ENCODE data around the gene PLSCR2.
"Not testable (repeated sequence)": the region's sequence is repeated elsewhere in the genome, so short reads cannot be mapped to it uniquely, and the experiment has no call there.

PLSCR2 gene

DNA sequence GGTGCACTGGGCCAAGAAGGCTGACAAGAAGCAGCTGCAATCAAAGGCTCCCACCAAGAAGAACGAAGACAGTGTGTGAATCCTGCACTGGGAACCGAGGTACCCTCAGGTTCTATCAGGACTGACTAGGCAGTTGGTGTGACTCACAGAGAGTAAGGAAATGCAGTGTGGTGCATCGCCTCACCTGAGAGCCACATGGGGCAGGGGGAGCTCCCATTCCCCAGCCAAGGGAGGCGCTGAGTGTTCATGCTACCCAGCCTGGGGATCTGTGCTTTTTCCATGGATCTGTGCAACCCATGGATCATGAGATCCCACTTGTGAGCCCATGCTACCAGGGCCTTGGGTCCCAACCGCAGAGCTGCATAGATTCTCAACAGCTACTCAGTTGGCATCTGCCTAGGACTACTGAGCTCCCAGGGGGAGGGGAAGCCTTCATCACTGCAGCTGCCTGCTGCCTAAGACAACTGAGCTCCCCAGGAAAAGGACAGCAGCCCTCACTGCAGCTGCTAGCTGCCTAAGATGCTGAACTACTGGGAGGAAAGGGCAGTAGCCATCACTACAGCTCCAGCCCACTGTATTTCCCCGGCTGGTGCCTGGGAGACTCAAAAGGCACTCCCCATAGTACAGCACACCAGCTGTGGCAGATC lies 6.9 kb upstream of the PLSCR2 start:
- no peak for FAIRE-seq

DNA sequence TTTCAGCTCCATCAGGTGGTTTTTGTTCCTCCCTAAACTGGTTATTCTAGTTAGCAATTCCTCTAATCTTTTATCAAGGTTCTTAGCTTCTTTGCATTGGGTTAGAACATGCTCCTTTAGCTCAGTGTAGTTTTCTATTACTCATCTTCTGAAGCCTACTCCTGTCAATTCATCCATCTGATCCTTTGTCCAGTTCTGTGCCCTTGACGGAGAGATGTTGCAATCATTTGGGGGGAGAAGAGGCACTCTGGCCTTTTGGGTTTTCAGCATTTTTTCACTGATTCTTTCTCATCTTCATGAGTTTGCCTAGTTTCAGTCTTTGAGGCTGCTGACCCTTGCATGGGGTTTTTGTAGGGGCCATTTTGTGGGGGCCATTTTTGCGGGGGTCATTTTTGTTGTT lies 5.6 kb upstream of the PLSCR2 start:
- FAIRE-seq, result not testable (repeated sequence)

DNA sequence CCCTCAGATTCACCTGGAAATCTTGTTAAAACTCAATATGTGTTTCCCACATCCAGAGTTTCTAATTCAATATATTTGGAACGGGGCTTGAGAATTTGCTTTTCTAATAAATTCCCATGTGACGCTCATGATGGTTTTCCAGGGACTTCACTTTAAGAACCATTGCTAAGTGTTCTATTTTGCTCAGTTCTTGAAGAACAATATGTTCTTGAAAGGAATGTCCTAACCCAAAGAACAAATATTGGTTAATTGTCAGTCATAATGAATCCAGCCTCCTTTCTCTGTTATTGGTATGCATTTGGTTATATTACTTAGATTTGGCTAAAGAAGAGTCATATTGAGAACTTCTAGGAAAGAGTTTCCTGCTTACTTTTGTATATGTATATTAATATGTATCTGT lies 4.4 kb upstream of the PLSCR2 start:
- no peak for FAIRE-seq

DNA sequence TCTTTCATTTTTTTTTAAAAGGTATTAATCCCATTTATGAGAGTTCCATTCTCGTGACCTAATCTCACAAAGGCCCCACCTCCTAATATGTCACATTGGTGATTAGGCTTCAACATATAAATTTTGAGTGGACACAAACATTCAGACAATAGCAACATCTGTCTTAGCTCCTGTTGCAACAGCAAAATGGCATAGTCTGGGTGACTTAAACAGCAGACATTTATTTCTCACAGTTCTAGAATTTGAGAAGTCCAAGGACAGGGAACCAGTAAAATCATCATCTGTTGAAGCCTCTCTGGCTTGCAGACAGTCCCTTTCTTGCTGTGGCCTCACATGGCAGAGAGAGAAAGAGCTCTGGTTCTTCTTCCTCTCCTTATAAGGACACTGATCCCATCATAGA lies 3.2 kb upstream of the PLSCR2 start:
- no peak for FAIRE-seq

DNA sequence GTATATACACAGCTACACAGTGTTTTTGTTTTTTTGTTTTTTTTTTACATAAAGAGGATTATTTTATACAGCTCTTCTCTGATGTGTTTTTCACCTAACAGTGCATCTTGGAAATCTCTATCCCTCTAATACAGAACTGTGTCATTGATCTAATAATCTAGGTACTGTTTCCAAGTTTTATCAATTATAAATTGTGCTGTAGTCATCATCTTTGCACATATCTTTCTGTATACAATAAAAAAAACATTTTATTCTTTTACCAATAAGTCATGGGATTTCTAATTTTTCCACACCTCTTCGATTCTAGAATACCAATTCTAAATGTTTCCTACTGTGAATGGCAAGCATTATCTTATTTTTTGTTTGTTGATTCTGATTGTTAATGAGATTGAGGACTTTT lies 1.7 kb upstream of the PLSCR2 start:
- no peak for FAIRE-seq

DNA sequence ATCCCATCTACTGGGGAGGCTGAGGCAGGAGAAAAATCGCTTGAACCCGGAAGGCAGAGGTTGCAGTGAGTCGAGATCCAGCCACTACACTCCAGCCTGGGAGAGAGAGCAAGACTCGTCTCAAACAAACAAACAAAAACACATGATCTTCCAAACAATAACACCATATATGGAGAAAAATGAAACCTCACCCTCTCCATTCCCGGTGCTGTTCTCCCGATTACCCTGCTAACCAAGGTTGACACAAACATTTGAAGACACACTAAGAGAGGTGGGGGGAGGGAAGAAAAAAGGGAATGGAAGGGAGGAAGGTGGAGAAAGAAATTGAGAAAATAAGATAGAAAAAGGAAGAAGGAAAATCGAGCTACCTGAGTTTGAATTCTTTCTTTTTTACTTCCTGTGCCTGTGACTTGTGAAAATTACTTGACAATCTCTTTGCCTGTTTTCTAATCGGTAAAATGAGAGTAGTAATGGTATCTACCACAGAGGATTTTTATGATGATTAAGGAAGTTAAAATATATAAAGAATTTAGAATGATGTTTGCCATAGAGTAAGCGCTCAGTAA lies 1.1 kb upstream of the PLSCR2 start:
- no peak for FAIRE-seq

DNA sequence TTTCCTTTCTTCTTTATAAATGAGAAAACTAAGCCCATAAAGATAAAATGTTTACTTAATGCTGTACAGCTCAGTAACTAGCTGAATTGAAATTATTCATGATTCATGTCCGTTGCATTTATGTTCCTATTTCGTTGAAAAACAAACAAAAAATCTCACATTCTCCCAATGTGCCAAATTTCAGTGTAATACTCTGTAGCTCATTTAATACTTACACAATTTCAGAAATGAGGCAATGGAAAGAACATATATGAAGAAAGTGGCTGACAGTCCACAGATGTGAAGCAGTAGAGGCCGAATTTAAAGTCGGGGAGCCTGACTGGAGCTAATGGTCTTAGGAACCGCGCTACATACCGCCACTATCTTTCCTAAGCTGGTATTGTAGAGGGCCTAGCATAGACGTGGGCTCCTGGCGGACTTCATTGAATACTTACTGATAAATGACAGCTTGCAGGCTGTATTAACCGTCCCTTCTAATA lies 651 bp downstream of the PLSCR2 start:
- FAIRE-seq, result no peak

DNA sequence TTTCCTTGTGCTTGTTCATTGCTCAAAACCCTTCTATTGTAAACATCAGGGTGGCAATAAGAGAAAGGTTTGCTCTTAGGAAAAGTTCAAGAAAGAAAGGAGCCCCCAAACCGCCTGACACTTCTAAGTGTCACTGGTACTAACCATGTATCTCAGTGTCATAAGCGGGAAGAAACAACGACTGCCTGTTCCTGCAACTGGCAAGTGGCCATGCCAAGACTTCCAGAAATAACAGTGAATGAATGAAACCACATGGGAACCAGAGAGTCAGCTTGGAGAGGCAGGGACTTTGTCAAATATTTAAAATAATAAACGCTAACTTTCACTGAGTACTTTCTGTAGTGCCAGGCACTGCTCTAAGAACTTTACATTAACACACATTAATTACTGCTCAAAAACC lies 1.1 kb downstream of the PLSCR2 start:
- FAIRE-seq, result no peak

DNA sequence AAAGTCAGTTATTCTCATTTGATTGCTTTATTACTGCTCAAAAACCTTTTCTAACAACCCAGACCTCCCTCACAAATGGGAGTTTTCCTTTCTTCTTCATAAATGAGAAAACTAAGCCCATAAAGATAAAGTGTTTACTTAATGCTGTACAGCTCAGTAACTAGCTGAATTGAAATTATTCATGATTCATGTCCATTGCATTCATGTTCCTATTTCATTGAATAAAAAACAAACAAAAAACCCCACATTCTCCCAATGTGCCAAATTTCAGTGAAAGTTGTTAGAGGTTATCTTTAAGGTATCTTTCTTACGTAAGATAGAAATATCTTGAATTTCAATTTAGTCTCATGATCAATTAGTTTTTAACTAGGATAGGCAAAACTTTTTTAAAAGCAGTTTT lies 2.8 kb downstream of the PLSCR2 start:
- FAIRE-seq, result no peak

DNA sequence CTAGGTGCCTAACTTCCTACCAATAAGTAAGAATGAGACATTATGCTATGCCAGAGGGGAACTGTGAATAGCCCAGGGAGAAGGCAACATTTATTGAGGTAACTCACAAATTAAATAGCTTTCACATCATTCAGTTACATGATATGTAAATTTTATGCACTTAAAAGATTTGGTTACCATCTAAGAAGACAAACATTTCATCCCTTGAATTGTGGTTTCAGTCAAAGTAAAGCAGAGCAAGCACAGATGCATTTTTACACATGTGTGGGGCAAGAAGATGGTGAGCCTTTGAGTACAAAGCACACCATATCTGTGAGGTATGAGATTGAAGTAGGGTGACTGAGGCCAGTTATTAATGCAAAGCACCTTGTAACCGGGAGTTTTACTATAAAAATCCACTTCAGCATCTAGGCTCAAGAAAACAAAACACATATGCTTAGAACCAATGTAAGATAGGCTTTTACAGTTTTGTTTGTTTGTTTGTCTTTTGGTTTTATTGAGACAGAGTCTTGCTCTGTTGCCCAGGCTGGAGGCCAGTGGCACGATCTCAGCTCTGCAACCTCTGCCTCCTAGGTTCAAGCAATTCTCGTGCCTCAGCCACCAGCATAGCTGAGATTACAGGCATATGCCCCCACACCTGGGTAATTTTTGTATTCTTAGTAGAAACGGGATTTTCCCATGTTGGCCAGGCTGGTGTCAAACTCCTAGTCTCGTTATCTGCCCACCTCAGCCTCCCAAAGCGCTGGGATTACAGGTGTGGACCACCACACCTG lies 3.5 kb downstream of the PLSCR2 start:
- no peak for FAIRE-seq

DNA sequence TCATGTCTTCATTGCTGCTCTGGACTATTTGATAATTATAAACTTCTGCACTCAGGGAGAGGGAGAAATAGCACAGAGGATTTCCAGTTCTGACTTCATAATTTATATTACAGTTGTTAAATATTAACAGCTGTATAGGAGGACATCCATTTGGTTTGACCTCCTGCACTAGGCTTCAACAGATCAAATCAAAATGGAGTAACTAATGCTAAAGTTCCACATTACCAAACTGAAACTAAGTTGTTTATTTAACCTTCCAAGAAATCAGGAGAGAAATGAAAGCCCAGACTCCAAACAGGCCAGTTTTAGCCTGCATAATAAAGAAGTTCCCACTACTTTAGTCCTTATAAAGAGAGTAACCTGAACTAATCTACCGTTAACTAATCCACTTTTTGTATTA lies 4.6 kb downstream of the PLSCR2 start:
- no peak for FAIRE-seq

DNA sequence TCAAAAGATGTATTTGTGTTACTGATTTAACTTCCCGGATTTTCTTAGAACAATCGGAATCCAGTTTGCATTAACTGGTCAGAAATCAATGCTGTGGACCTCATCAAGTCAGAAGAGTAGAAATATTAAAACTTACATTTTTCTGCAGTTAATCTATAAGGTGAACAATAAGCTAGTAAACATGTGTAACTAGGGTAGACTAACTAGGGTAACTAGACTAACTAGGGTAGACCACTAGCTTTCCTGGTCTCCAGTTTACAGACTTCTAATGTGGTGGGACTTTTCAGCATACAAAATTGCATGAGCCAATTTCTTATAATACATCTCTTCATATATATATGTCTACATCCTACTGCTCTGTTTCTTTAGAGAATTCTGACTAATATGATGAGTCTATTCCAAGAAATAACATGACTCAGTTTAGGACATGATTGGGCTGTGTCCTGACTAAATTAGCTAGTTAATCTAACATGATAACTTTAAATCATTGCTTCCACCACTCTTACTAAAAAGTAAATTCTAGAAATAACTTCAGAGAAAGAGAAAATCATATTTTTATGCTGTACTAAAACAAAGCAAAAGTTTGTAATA lies 5.3 kb downstream of the PLSCR2 start:
- no peak for FAIRE-seq

DNA sequence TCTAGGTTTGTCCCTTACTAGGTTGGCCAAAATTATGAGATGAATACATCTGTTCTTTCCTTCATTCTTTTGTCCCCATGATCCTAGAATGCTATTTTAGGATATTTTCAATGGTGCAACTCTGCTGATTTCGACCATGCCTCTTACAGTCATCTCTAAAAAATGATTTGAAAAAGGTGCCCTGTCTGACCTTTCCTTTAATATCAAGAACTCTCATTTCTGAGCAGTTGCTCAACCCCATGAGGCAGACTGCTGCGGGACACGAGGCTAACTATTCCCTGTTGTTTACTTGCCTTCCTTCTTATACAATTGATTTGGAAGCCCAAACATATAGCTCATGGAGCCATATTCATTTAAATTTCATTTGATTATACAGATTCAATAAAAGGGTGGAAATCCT lies 14.6 kb downstream of the PLSCR2 start:
- no peak for FAIRE-seq

DNA sequence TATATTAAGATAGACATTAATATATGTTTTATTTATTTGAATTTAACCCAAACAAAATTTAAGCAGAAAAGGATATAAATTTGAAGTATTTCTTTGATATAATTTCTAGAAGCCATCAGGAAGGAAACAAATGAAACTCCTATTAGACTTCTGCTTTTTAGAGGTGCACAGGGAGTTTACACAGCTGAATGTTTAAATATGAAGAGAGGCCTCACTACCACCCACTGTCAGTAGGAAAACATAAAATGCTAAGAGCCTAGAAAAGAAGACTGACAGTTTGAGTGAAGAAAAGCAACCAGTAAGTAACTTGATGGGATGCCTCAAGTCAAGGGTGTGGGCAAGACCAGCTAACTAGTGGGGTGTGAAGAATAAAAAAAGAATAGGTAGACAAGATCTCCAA lies 19.7 kb downstream of the PLSCR2 start:
- FAIRE-seq, result no peak

DNA sequence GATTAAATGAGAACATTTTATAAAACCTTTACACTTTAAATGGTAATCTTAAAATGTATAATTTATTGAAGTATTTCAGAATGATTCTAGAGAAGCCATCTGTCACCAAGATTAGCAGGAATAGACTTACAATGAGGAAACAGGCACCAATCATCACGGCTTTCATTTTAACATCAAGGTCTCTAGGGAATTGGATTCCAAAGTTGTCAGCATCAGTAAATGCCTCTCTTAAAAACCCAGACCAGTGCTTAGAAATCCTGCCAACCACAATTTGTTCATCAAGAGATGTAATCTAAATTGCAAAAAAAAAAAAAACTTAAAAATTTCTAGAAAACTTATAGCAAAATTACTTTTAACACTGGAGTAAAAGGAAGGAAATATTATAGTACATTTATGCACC lies 20.3 kb downstream of the PLSCR2 start:
- FAIRE-seq, result no peak

DNA sequence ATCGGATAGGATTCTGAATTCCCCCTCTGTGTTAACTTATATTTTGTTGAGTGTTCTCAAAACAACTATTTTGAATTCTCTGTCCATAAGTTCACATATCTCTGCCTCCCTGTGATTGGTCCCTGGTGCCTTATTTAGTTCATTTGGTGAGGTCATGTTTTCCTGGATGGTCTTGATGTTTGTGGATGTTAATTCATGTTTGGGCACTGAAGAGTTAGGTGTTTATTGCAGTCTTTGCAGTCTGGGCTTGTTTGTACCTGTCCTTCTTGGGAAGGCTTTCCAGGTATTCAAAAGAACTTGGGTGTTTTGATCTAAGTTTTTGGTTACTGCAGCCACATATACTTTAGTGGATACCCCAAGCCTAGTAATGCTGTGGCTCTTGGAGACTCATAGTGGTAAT lies 23.3 kb downstream of the PLSCR2 start:
- FAIRE-seq, result no peak

DNA sequence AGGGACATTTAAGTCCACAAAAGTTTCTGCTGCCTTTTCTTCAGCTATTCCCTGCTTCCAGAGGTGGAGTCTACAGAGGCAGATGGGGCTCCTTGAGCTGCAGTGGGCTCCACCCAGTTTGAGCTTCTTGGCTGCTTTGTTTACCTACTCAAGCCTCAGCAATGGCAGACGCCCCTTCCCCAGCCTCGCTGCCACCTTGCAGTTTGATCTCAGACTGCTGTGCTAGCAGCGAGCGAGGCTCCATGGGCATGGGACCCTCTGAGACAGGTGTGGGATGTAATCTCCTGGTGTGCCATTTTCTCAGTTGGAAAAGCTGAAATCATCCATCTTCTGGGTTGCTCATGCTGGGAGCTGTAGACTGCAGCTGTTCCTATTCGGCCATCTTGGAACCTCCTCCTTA lies 29.1 kb downstream of the PLSCR2 start:
- FAIRE-seq, result not testable (repeated sequence)

DNA sequence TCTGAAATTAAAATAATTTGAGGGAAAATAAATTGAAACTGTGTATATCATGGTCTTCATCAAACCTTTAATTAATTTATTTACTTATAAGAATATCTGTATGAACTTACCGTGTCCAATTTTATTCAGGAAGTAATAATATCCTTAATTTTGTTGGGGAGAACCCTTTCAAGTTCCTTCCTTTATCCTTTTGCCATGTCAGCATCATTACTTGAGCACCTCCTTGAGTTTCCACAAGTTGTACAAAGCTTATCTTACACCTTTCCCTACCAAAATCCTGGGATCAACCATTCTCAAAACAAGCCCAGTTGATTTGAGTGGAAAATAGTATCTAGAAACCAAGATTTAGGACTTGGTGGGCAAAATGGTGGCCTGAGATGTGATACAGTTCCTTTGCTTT lies 37.3 kb downstream of the PLSCR2 start:
- no peak for FAIRE-seq

DNA sequence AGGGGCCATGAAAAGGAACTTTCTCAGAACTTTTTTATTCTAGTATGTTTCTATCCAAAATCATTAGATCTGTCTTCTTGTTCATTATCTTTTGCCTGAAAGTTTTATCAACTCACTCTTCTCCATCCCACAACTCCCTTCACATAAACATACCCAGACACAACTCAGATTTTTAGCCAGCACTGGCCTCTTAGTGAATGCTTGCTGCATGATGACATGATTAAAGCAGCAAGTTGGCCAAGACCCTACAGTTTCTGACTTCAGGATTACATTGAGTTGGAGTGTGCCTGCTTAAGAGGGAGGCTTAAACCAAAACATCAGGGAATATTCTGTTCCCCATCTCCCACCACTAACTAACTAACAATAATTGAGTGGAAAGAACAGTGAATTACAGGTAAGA lies 38.1 kb downstream of the PLSCR2 start:
- no peak for FAIRE-seq

DNA sequence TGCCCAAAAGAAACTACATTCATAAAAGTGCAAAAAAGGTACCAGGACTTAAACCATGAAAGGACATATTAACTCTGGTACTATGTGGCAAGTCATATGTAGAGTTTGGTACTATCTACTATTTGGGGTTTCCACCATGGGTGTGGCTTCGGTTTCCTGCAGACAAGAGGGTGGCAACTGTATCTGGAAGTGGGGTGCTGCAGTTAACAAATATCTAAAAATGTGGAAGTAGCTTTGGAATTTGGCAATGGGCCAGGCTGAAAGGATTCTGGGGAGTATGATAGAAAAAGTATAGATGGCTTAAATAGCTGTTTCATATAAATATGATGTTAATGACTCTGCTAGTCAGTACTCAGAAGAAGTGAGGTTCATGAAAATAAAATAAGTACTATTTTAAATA lies 44.0 kb downstream of the PLSCR2 start:
- FAIRE-seq, result no peak

DNA sequence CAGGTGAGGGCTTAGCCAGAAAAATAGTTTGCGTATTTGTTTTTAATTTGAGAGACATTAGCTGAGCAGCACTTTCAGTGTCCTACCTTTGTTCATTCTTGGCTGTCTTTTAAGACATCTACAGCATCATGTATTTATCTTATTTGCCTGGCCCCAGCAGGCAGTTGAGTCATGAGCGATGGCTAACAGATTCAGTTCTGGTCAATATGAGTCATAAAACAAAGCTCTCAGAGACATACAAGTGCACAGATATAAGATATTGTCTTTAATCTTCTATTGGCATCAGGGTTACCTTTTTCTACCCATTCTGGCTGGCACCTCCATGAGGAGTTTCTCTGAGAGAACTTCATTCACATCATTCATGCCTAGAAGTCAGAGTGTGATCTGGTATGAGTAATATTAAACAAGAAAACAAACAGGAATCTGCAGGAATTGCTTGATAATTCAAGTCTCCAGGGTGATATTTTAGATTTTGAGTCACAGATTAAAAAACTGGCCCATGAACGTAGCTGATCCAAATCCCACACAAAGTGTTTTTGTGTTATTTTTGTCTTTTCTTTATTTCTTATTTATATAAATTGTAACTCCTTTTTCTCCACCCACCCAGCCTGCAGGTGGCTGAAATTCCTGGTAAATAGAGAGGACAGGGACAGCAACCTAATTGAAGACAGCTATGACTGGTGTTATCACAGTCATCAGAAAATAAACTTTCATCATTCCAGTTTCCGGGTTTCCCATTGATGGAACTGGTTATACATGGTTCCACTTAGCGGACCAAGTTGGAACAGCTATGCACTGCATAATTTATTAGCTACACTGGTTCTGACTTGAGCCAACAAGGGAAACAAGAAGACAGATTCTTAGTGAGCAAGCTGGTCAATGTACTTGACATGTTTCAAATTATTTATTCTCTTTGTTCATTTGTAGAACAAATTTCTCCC lies 47.3 kb downstream of the PLSCR2 start:
- FAIRE-seq, result no peak

DNA sequence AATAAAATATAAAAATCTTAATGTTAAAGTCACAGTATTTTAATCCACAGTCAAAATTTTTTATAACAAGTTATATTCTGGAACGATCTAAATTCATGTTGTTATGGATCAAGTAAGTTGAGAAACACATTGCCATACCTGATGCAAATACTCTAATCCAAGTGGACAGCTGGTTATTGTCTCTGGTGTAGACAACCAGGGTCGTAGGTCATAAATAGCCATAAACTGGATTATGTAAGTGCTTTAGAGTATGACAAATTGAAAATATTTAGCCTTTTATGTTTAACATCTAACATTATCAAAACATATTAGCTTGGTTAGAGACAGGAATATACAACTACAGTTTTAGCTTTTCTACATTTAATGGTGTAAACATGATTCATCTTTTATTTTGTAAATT lies 53.0 kb downstream of the PLSCR2 start:
- peak; percentile 43 for FAIRE-seq

DNA sequence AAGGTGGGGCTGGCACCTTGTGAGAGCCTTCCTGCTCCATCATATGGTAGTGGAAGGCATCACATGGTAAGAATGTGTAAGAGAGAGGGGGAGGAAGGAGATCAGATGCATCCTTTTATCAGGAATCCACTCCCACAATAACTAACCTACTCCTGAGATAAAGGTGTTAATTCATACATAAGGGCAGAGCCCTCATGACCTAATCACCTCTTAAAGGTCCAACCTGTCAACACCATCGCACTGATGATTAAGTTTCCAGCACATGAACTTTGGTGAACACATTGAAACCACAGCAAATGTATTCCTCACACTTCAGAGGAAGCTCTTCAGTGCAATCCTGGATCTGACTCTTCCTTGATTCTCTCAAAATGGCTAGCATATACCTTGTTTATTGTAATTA lies 55.4 kb downstream of the PLSCR2 start:
- no peak for FAIRE-seq
